Kidney epithelial cell (primary cell): ENCODE measurements around the gene CAMTA1. TPM values are rescaled to one million over a fixed set of nuclear protein-coding genes. Genes with fewer than 3 reads are reported as not detected.

Experiments
- DNase-seq: peaks from one replicate; pipeline ENCODE4 v3.0.0-alpha.2; 2010; ENCODE audit warnings: low read depth
- H3K27me3 ChIP-seq: 2 replicates; pipeline ENCODE4 v1.6.0; 2011; ENCODE audit warnings: low read length; ENCODE audit not compliant: control insufficient read depth, insufficient read depth
- H3K36me3 ChIP-seq: 2 replicates; pipeline ENCODE4 v1.5.1; 2011; ENCODE audit warnings: low read length; ENCODE audit not compliant: control insufficient read depth, insufficient read depth
- H3K4me3 ChIP-seq: 2 replicates; pipeline ENCODE4 v1.5.1; 2011; ENCODE audit warnings: low read depth, mild to moderate bottlenecking, control low read depth, low read length
- total RNA-seq: library from RNA; depleted of rRNA; stranded (reverse); fragments of >200 nt; gene quantifications from 2 replicates; pipeline ENCODE4 v1.2.3, GENCODE V29; 2015
- TF ChIP-seq, protein P1 (sequence below): IDR thresholded peaks from 2 replicates; pipeline ENCODE4 v1.5.1; 2011; ENCODE audit warnings: mild to moderate bottlenecking, moderate library complexity, low read length, control low read depth, inconsistent platforms; ENCODE audit not compliant: insufficient read depth, poor library complexity, severe bottlenecking

Gene CAMTA1
- total RNA-seq, 1 donor from 2014 or later: 76.5 TPM

DNA sequence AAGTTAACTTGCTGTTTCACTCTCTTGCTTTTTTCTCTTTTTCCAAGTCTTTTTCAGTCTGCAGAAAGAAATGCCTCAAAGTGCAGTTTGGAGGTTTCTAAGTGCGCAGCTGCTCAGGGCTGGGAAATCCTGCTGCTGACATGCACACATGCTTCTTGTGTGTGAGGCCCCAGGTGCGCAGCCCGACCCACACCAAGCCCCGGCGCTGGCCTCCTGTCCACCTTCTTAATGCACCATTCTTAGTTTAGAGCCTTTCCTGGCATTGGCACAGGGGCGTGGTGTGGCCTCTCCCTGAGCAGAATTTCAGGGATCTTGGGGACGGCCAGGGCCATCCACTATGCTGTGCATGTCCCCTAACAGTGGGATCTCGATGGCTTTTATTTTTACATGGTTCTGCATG lies 315.2 kb downstream of the CAMTA1 start:
- DNase-seq: no peak
- Histone ChIP-seq H3K4me3 (no peak overlapping the region), H3K36me3 (no peaks in the 10 kb centered on the region), H3K27me3 (peaks cover 16% of the 10 kb centered on the region)
- TF ChIP-seq, protein P1, sequence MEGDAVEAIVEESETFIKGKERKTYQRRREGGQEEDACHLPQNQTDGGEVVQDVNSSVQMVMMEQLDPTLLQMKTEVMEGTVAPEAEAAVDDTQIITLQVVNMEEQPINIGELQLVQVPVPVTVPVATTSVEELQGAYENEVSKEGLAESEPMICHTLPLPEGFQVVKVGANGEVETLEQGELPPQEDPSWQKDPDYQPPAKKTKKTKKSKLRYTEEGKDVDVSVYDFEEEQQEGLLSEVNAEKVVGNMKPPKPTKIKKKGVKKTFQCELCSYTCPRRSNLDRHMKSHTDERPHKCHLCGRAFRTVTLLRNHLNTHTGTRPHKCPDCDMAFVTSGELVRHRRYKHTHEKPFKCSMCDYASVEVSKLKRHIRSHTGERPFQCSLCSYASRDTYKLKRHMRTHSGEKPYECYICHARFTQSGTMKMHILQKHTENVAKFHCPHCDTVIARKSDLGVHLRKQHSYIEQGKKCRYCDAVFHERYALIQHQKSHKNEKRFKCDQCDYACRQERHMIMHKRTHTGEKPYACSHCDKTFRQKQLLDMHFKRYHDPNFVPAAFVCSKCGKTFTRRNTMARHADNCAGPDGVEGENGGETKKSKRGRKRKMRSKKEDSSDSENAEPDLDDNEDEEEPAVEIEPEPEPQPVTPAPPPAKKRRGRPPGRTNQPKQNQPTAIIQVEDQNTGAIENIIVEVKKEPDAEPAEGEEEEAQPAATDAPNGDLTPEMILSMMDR: no peak

DNA sequence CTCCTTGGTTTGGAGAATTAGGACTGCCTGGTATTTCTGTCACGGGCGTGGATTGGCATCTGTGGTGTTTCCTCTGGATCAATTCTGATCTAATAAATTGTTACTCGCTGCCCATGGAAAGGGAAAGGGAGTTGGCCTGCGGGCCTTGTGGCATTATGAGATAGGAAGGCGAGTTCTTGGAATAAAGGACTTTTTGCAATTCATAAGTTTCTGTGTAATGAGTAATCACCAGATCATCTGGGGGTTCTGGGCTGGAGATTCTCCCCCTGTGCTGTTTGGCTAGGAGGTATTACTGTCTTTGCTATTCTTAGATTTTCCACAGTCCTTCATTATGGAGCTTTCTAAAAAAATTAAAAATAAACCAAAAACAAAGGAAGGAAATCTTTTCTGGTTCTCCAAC lies 315.9 kb downstream of the CAMTA1 start:
- no peak overlapping the region for H3K4me3 ChIP-seq
- no peaks in the 10 kb centered on the region for H3K36me3 ChIP-seq
- DNase-seq: no peak
- peaks cover 14% of the 10 kb centered on the region for H3K27me3 ChIP-seq
- TF ChIP-seq, protein P1: no peak

DNA sequence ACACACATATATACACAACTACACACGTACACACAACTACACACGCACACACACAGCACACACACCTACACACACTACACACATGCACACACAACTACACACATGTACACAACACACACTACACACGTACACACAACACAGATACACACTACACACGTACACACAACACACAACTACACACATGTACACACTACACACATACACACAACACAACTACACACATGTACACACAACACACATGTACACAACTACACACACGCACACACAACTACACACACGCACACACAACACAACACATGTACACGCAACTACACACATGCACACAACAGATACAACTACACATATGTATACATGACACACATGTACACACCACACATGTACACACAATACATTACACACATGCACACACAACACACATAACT lies 318.1 kb downstream of the CAMTA1 start:
- TF ChIP-seq, protein P1: no peak
- Histone ChIP-seq H3K27me3 (peaks cover 4% of the 10 kb centered on the region), H3K36me3 (no peaks in the 10 kb centered on the region), H3K4me3 (no peak overlapping the region)
- DNase-seq: no peak

DNA sequence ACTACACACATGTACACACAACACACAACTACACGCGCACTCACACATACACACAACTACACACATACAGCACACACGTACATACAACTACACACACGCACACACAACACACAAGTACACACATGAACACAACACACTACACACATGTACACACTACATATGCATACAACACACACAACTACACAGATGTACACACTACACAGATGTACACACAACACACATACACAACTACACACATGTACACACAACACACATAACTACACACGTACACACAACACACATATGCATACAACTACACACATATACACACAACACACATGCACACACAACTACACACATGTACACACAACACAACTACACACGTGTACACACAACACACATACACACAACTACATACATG lies 318.6 kb downstream of the CAMTA1 start:
- H3K27me3 ChIP-seq: peaks cover 4% of the 10 kb centered on the region
- TF ChIP-seq, protein P1: no peak
- no peaks in the 10 kb centered on the region for H3K36me3 ChIP-seq
- no peak overlapping the region for H3K4me3 ChIP-seq
- DNase-seq: no peak

DNA sequence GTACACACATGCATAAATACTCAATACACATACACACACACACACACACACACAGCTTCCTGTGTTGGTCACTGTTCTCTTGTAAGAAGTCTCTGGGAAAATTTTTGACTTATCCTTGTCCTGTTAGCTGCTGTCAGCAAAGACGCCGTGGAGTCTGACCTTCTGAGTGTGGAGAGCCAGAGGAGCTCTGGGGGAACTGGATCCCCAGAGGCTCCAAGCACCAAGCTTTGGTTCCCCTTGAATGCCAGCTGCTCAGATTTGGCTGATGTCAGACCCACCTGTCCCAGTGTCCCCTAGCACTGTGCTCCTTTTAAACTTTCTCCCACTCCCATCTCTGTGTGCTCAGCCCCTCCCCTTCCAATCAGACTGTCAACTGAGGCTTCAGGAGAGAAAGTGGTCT lies 319.1 kb downstream of the CAMTA1 start:
- no peak overlapping the region for H3K4me3 ChIP-seq
- no peak for DNase-seq
- H3K36me3 ChIP-seq: no peaks in the 10 kb centered on the region
- TF ChIP-seq, protein P1: no peak
- peaks cover 4% of the 10 kb centered on the region for H3K27me3 ChIP-seq

DNA sequence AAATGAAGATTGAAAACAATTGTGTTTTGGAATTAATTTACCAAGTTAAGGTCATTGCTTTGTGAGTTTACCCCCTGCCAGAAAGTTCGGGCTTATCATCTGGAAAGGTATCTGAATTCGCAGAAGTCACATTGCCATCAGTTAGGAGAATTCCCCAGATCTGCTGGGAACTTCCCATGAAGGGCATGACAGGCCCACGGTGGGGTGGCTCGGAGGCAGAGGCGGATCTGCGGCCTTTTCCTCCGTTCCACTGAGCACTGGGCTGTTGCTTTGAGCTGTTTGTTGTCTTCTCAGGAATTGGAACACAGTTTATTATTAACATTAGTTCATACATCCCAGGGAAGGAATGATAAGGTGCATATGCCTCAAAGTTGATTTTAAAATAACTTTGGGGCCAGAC lies 320.0 kb downstream of the CAMTA1 start:
- Histone ChIP-seq H3K27me3 (peaks cover 2% of the 10 kb centered on the region), H3K4me3 (no peak overlapping the region), H3K36me3 (no peaks in the 10 kb centered on the region)
- no peak for DNase-seq
- TF ChIP-seq, protein P1: no peak
